Measurements from ENCODE around the gene SELENOO. TPM values are rescaled to one million over a fixed set of nuclear protein-coding genes. Genes with fewer than 3 reads are reported as not detected.

SELENOO gene
- polyA plus RNA-seq, 1 of the 3 experiments (the other 2 are of a cell fraction): 26.7 TPM

DNA sequence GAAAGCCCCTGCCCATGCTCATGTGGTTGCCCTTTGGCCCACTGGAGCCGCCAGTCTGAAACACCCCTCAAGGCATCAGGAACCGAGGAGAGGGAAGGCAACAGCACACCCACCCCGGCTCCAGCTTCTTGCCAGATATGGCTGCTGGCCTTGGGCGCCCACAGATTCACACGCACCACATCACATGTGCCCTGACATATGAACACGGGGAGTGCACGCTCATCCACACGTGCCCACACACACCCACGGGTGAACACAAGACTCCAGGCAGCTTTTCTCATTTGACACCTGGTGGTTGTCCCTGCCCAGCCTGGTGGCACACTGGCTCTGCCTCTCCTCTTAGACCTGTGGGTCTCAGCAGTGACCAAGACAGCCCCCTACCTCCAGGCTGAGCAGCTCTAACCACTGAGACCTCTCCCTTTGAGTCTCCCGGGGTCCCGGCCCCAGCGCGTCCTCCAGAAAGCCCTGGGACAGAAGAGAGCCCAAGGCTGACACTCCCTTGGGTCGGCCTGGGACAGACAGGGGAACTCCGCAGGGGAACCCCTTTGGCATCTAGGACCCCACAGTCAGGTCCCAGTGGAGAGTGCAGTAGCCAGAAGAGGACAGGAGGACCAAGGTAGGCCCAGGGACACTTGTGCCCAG is 63.4 kb downstream of the SELENOO start:
- Histone ChIP-seq H4K20me1 (ENCODE audit: insufficient read depth) (no peaks in the 10 kb centered on the region), H3K79me2 (ENCODE audit: insufficient read depth) (peaks cover 14% of the 10 kb centered on the region), H3F3A (replicated peaks; ENCODE audit: insufficient read depth) (peaks cover 6% of the 10 kb centered on the region), H2AFZ (ENCODE audit: low read depth) (no peak overlapping the region), H3K9me2 (no peaks in the 10 kb centered on the region), H3K4me2 (no peak overlapping the region), H3K4me1 (ENCODE audit: control insufficient read depth in 1 of 2, insufficient read depth in 2 of 2, low read depth in 1 of 2, low read length in 1 of 2) (peaks cover 14 to 32% of the 10 kb centered on the region in 2 experiments; a peak in 2 of 4 replicates), H3K36me3 (replicated peaks in 1 of 2; ENCODE audit: control insufficient read depth in 1 of 2, insufficient read depth in 2 of 2, low read length in 1 of 2) (peaks cover 0 to 9% of the 10 kb centered on the region in 2 experiments), H3K27me3 (ENCODE audit: insufficient read depth) (no peaks in the 10 kb centered on the region), H3K9ac (no peak overlapping the region), H3K4me3 (ENCODE audit: low read depth in 2 of 2, low read length in 1 of 2) (no peak overlapping the region), H3K27ac (ENCODE audit: low read depth in 2 of 2, low read length in 1 of 2) (no peak overlapping the region), H3K9me3 (no peaks in the 10 kb centered on the region)
- TF ChIP-seq TEAD4 (IDR thresholded peaks at IDR 0.05; ENCODE audit: borderline replicate concordance, insufficient read depth): no peak
- TF ChIP-seq RFX5 (IDR thresholded peaks at IDR 0.05; ENCODE audit: low read length): no peak
- no peak for TF ChIP-seq GABPA (IDR thresholded peaks at IDR 0.05; ENCODE audit: low read depth)
- TF ChIP-seq NRF1 (IDR thresholded peaks at IDR 0.05; ENCODE audit: low read depth, low read length): no peak
- no peak for TF ChIP-seq MXI1 (IDR thresholded peaks at IDR 0.05; ENCODE audit: low read depth, low read length)
- no peak for TF ChIP-seq FOXM1 (IDR thresholded peaks at IDR 0.05; ENCODE audit: low read depth)
- no peak for TF ChIP-seq MAX (IDR thresholded peaks at IDR 0.05; ENCODE audit: low read depth)
- no peak for TF ChIP-seq JUND (IDR thresholded peaks at IDR 0.05)
- ChIA-PET POLR2A (no interaction called here), CTCF (interaction anchor here (1.1 to 11.4 kb wide), 4 partner anchors 8 to 24 kb away, joined by 5 to 72 read pairs (median 24); partner anchors contain the start of gene HDAC10)
- DNase-seq: no peak
- 87% methylated on average over 6 of the region's 15 CpGs for WGBS (ENCODE audit: low lambda C conversion rate)

DNA sequence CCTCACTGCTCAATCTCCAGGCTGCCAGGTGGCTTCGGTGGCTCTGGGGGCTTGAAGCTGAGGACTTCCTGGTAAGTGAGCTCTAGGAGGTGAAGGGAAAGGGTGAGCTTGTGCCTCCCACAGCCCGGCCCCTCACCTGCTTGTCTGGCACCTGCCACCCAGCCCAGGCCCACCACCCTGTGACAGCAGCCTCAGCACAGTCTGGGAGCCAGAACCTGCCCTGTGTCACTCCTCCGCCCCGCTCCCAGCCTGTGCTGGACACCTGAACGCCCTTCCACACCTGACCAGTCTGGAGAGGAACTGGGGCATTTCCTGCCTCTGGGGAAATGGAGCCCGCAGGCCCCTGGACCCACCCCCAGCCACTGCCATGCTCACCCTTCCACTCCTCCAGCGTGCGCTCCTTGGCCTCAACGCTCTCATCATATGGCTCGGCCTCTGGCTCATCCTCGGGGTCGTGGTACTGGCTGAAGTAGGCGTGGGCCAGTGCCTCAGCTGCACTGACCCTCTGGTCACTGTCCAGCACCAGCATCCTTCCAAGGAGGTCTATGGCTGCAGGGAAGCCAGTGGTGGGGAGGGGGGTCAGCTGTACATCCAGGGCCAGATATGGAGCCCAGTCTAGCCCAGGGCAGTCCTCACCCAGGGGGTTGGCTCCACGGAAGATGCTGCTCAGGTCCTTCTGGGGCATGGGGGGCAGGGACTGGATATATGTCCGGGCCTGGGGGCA is 64.3 kb downstream of the SELENOO start:
- Histone ChIP-seq H3K9ac (no peak overlapping the region), H3K4me2 (no peak overlapping the region), H2AFZ (ENCODE audit: low read depth) (no peak overlapping the region), H3F3A (replicated peaks; ENCODE audit: insufficient read depth) (peaks cover 7% of the 10 kb centered on the region), H3K4me3 (ENCODE audit: low read depth in 2 of 2, low read length in 1 of 2) (no peak overlapping the region), H3K27me3 (ENCODE audit: insufficient read depth) (no peaks in the 10 kb centered on the region), H4K20me1 (ENCODE audit: insufficient read depth) (no peaks in the 10 kb centered on the region), H3K36me3 (replicated peaks in 1 of 2; ENCODE audit: control insufficient read depth in 1 of 2, insufficient read depth in 2 of 2, low read length in 1 of 2) (peaks cover 0 to 9% of the 10 kb centered on the region in 2 experiments), H3K79me2 (ENCODE audit: insufficient read depth) (peaks cover 7% of the 10 kb centered on the region), H3K9me2 (no peaks in the 10 kb centered on the region), H3K9me3 (no peaks in the 10 kb centered on the region), H3K27ac (ENCODE audit: low read depth in 2 of 2, low read length in 1 of 2) (no peak overlapping the region), H3K4me1 (ENCODE audit: control insufficient read depth in 1 of 2, insufficient read depth in 2 of 2, low read depth in 1 of 2, low read length in 1 of 2) (peaks cover 14 to 33% of the 10 kb centered on the region in 2 experiments; a peak in 2 of 4 replicates)
- POLR2A ChIA-PET: no interaction called here
- 84% methylated on average over 7 of the region's 15 CpGs for WGBS (ENCODE audit: low lambda C conversion rate)
- CTCF ChIA-PET: interaction anchor here (0.6 to 11.4 kb wide), 4 partner anchors 10 to 54 kb away, joined by 5 to 72 read pairs (median 20); partner anchors contain the start of gene HDAC10
- no peak for DNase-seq
- TF ChIP-seq YY1 (IDR thresholded peaks at IDR 0.05; ENCODE audit: low read depth) (no peak), MEF2A (IDR thresholded peaks at IDR 0.05; ENCODE audit: borderline replicate concordance, low read depth) (no peak), NRF1 (IDR thresholded peaks at IDR 0.05; ENCODE audit: low read depth, low read length) (no peak), TEAD4 (IDR thresholded peaks at IDR 0.05; ENCODE audit: borderline replicate concordance, insufficient read depth) (no peak), NFIC (IDR thresholded peaks at IDR 0.05; ENCODE audit: borderline replicate concordance) (no peak), EZH2phosphoT487 (IDR thresholded peaks at IDR 0.05; ENCODE audit: borderline replicate concordance, low read depth) (no peak), FOSL2 (IDR thresholded peaks at IDR 0.05; ENCODE audit: borderline replicate concordance, low read depth) (no peak), RCOR1 (IDR thresholded peaks at IDR 0.05; ENCODE audit: low read length) (no peak), ZBTB33 (IDR thresholded peaks at IDR 0.05; ENCODE audit: borderline replicate concordance, low read depth) (no peak), CHD2 (IDR thresholded peaks at IDR 0.05; ENCODE audit: low read length, partially characterized antibody) (no peak), PBX3 (IDR thresholded peaks at IDR 0.05) (no peak)
